GM10266 (cell line): ENCODE measurements around the gene ADAMTS17.

Experiments used
- DNase-seq: peaks from one replicate; pipeline ENCODE4 v3.0.0; 2012; ENCODE audit errors: extremely low spot score
- CTCF ChIP-seq: IDR thresholded peaks from 2 replicates; pipeline ENCODE4 v1.5.1; 2012; ENCODE audit warnings: mild to moderate bottlenecking, low read depth; ENCODE audit not compliant: control insufficient read depth, insufficient read depth; ENCODE audit errors: missing control alignments

ADAMTS17 gene

GRCh38 chr15:100183921-100184495 lies 157.8 kb downstream of the ADAMTS17 start:
- no peak for TF ChIP-seq CTCF
- DNase-seq = no peak

- DNase-seq = no peak
These were observed 160.9 kb downstream of the ADAMTS17 start for GRCh38 chr15:100180921-100181320.

GRCh38 chr15:100175406-100176114 lies 166.2 kb downstream of the ADAMTS17 start:
- no peak for DNase-seq
- TF ChIP-seq CTCF = no peak

More at GRCh38 chr15:100180921-100181320, 160.9 kb downstream of the ADAMTS17 start:
- TF ChIP-seq CTCF = no peak

GRCh38 chr15:100174904-100175275 lies 166.9 kb downstream of the ADAMTS17 start:
- DNase-seq = no peak
- no peak for TF ChIP-seq CTCF

GRCh38 chr15:100174159-100174903 lies 167.4 kb downstream of the ADAMTS17 start:
- no peak for TF ChIP-seq CTCF
- no peak for DNase-seq

- DNase-seq = no peak
- no peak for TF ChIP-seq CTCF
These were observed 169.3 kb downstream of the ADAMTS17 start for GRCh38 chr15:100172356-100173024.
